NCI-H748 (cell line): Measurements from ENCODE around the gene PIK3R6.
A peak's percentile ranks its signal among the peaks of the same experiment; 100 is the strongest.
"Not testable (repeated sequence)": the region's sequence is repeated elsewhere in the genome, so short reads cannot be mapped to it uniquely, and the experiment has no call there.

Experiments used
- DNase-seq: peaks from one replicate; lab custom pipeline; 2025; ENCODE audit not compliant: unreplicated experiment; lab: John Stamatoyannopoulos, UW

The PIK3R6 gene

DNA sequence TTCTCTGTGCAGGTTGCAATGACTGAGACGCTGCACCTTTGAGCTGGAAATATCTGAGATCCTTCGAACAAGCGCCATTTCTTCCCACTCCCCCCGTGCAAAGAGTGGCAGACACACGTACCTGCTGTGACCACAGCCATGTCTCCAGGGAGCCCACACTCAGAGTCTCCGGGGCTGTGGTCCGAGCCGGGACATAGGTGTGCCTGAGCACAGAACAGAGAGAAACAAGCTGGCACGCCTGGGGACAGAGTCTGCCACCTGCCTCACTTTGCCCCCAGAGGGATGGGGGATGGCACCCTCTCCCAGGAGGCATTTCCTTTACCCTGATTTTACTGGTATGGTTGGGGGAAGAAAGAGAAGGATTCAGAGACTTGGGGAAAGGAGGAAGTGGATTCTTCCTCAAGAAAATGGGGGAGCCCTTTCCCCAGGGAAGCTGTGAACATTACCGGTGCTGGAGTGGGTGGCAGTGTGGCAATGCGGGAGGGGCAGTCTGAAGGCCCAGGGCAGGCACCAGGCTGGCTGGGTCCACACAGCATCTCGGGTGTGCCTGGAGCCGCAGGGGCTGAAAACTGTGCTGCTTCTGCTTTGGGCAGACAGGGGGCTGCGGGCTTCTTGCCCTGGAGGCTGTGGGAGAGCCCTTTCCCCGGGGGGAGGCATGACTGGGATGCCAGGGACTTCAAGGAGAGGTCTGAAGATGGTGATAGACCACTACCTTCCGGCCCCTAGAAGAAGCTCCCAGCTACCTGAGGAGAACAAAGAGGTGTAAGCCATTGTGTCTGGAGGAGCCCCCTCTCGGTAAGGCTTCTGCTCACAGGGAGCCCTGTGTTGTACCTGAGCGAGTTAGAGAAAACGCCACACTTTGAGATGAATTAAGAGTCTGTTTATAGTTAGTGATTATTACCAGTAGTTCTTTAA is 6.6 kb upstream of the PIK3R6 start:
- no peak for DNase-seq

DNA sequence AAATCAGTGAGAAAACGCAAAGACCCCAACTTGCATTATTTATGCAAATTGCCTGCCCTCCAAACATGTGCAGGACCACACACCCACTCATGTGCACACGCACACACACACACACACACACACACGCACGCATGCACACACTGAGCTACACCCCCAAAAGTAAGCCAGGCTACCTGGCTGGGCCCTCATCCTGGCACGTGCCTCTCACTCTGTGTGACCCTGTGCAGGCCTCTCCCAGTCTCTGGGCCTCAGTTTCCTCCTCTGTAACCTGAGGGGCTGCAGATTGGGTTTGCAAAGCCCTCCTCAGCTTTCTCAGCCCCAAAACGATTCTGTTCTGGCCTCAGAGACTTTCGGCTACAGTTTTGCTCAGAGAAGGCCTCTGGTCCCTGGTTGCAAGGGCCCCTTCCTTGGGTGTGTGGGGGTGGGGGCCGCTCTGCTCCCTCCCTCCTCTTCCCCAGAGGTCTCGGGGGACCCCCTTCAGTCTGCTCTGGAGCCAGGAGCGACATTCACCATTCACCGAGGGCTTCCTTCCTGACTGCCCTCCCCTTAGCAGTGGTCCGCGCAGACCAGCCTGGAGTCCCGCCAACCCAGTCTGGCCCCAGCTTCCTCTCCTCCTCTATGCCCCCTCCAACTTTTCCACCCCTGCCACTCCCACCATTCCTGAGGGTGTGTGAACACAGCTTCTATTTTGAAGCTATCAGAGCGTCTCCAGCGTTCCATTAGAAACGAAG is 5.4 kb upstream of the PIK3R6 start:
- DNase-seq = no peak

DNA sequence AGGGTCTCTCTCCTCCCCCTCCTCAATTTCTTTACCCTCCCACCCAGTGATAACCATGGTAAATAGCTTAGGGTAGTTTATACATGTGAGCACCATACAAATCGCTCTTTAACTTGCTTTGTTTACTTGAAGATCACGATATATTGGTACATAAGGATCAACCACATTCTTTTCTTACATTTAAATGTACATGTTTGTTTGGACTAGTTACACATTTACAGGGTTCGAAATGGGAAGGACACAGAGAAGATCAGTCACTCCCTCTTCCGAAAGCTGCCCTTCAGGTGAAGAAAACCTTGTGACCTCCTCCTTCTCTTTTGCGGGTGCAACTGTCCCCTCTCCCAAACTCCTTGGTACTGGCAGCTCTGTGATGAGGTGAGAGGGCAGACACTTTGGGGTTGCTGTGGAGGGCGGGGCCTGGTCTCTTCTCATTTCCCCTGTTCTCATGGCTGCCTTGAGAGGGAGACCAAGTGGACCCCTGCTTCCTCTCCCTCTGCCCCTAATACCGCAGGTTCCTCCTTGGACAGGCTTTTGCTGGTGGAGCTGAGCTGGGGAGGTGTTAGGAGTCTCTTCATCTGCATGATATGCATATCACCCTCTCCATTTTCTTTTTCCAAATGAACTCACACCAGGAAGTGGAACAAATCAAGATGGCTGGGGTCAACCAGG is 4.7 kb upstream of the PIK3R6 start:
- no peak for DNase-seq

DNA sequence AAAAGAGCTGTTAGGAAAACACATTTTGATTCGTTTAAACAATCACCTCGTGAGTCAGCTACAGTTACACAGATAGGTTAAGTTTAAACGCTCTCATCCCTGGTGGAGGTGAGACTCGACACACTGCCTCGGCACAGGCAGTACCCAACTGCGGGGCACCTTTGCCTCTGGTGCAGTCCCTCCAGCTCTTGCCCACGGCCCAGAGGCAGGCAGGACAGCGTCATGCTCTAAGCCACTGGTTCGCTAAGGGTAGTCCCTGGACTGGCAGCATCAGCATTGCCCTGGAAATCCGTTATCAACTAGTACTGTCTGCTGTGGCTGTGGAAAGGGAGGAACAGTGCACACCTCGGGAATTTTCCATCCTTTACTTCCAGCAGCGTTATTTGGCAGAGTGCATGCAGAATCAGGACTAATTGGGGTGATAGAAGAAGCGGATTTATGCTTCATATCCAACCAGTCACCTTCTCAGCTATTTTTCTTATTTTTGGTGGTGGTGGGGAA is 3.7 kb upstream of the PIK3R6 start:
- no peak for DNase-seq

DNA sequence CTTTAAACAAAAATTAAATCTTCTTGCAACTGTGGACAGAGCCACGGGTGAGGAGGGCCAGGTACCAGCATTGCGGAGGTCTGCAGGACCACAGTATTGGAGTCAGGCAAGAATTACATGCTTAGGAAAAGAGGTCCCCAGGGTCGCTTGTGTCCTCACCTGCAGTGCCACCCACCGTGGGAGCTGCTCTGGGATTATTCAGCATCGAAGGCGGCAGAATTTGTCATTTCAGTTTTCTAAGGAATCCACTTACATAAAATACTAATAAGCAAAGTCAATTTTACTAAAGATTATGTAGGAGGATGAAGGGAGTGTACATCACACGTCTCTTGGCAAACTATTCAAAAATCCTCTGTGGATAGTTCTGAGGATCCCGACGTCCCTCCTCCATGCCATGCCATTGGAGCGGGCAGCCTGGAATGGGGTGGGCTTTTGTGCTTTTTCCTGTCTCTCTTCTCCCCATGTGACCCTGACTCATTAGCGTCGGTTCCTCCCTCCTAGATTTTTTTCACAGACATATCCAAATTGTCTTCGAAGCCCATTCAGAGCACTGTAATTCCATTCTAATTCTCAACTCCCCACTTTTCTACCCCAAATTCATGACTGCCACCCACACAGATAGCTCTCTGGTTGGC is 3.0 kb upstream of the PIK3R6 start:
- no peak for DNase-seq

DNA sequence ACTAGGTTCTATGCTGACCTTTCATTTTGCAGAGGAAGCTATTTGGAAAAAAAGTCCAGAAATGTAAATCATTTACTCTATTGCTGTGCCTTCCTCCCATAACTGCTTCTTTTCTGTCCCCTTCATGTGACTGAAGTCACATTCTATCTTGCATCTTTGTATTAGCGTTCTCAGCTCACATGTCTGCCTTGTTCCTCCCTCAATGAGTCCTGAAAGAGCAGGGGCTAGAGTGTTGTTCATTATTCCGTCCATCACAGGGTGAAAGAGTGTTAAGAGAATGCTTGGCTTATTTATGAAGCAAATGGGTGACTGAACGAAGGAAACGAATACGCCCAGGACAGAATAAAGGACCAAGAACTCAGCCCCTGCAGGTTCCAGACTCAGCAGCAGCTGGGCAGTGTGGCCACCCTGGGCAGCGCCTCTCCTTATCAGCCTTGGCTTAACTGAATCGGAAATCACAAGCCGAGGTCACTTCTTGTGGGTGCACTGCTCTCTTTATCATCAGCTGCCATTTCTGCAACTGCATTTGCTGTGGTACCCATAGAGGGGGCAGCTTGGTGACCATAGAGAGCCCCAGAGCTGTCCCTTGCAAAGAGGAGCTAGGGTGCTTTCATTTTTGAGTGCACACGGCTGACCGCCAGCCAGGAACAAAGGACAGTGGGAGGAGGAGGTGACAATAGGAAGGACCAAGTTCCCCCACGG is 1.8 kb upstream of the PIK3R6 start:
- DNase-seq = no peak

DNA sequence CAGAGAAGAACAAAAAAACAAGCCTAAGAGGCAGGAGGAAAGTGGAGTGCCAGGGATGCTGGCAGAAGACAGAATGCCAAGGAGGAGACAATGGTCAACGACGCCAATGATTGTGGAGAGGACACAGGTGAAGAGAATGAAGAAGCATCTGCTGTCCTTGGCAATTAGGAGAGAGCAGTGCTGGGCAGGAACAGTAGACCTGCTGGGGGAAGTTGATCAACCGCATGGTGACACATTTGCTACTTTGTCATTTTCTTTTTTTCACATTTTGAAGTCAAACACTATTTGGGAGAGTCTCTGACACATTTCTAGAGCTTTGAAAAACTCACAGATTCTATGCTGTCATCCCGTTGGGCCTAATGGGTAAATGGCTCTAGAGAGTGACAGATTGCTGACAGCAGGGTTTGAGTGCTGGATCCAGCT is 1.1 kb upstream of the PIK3R6 start:
- DNase-seq = no peak

DNA sequence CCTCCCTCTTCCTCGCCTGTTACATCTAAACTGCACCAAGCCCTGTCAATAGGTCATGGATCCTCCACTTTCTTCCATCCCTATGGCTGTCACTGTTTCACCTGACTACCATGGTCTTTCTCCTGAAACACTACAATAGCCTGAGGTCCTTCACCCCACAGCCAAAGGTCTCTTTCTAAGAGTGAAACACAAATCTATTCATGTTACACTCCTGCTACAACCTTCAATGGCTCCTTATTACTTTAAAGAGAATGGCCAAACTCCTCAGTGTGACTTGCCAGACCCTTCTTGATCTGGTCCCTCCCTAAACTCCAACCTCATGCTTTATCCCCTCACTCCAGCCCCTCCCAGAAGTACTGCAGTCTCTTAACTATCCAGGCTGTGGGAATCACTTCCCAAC is 618 bp upstream of the PIK3R6 start:
- DNase-seq = no peak

DNA sequence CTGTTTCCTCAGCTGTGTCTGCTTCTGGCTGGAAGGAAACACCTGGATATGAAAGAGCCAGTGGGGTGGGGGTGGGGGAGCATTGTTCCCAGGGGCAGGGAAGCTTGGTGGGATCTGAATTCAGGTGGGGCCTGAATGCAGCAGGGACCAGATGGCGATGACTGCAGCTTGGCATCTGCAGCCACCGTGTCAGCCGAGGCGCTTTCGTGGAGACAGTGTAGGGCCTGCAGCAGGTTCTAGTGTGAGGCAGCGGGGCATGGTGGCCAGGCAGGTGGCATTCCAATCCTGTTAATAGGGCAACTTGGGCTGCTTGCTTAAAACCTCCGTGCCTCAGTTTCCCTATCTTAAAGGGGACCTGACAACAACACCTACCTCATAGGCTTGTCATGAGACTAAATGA is 1.7 kb downstream of the PIK3R6 start:
- DNase-seq = no peak

DNA sequence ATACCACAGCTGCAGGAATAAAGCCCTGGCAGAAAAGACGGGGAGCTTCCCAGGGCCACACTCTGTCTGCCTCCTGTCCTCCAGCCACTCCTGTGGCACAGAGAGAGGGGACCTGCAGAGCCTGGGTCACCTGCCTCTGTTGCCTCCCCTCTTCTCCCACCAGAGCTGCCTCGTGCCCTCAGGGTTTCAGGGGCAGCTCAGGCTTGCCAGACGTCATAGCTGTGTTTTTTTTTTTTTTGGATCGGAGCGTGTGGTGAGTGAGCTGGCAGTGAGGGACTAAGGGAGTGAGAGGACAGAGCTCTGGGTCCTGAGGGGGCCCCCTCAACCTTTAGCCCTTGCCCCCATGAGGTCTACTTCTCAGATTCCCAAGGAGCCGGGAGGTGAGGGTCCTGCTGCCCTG is 2.1 kb downstream of the PIK3R6 start:
- DNase-seq = no peak

DNA sequence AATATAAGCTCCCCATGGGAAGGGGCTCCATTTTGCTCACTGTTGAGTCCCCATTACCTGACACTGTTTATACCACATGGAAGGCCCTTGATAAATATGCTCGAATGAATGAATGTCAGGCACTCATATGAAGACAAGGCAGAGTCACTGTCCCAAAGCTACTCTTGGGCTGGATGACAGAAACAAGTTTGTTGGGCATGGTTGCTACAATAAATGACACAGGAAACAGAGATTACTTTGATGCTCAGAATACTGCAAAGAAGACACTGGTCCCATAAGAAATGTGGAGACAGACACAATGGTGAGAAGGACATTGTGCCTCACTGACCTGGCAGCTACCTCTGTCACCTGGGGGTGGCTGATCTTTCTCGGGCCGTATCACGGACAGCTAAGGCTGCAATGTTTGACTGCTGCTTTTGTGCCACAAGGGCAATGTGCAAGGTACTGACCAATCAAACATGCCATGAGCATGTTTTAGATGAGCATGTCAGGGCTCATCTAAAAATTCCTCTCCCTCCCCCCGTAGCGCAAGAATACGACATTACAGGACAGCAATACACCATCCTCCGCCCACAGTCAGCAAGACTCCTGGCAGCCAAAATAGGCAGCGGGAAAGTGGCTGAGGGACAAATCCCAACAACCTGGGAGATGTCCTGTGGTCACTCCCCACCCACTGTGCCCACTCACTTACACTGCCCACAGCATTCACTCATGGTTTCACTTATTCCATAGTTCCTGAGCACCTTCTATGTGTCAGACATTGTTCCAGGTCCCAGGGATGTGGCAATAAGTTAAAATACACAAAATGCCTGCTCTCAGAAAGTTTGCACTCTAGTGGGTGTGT is 5.0 kb downstream of the PIK3R6 start:
- DNase-seq = no peak

DNA sequence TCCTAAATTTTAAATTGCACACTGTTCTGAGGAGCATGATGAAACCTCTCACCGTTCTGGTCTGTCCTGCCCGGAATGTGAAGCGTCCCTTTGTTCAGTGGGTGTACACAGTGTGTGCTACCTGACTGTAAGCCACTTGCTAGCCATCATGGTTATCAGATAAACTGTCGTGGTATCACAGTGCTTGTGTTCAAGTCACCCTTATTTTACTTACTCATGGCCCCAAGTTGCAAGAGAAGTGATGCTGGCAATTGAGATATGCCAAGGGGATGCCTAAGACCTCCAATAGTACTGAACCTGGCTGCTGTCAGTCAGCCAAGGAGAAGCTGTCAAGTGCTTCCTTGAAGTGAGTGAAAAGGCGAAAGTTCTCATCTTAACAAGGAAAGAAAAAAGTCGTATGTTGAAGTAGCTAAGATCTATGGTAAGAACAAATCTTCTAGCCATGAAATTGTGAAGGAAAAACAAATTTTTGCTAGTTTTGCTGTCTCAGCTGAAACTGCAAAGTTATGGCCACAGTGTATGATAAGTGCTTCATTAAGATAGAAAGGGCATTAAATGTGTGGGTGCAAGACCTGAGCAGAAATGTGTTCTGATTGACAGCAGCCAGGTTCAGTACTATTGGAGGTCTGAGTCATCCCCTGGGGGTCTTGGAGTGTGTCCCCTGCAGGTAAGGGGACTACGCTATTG is 5.8 kb downstream of the PIK3R6 start:
- no peak for DNase-seq

DNA sequence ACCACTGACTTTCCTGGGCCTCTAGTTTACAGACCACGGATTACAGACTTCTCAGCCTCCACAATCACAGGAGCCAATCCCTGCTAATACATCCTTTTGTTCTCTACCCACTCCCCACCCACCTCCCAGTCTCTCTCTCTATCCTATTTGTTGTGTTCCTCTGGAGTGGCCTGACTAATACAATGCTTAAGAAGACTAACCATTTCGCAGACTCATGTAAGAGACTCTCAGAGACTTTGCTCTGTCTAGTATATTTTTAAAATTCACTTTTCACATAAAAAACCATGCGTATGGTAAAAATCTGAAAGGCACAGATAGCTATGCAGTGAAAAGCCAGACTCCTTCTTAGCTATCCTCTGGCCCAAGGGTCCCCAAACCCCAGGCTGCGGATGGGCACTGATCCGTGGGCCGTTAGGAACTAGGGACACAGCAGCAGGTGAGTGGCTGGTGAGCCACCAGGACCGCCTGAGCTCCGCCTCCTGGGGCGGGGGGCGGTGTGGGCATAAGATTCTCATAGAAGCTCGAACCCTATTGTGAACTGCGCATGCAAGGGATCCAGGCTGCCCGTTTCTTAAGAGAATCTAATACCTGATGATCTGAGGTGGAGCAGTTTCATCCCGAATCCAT is 7.6 kb downstream of the PIK3R6 start:
- DNase-seq = no peak

DNA sequence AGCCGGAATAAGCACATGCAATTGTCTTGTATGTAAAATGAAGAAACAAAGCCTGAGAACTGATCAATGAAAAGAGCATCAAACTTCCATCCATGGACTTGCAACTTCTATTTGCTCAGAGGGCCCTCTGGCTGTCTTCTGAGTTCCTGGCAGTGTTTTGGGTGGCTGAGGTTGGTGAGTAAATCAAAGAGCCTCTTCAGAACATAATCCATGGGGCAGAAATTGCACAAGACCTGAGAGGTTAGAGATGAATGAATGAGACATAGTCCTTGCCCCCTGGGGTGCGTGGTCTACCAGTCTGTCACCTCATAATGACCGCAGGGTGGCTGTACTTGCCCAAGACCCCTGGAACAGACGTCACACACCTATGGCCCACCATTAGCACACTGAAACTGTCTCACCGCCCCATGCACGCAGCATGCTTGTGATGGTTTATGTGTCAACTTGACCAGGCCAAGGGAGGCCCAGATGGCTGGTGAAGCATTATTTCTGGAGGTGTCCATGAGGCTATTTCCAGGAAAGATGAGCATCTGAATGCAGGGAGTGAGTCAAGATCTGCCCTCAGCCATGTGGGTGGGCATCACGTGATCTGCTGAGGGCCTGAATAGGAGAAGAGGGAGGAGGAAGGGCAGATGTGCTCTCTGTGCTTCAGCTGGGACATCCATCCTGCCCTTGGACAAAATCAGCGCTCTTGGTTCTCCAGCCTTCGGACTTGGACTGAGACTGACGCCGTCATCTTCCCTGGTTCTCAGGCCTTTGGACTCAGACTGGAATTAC is 8.3 kb downstream of the PIK3R6 start:
- no peak for DNase-seq

DNA sequence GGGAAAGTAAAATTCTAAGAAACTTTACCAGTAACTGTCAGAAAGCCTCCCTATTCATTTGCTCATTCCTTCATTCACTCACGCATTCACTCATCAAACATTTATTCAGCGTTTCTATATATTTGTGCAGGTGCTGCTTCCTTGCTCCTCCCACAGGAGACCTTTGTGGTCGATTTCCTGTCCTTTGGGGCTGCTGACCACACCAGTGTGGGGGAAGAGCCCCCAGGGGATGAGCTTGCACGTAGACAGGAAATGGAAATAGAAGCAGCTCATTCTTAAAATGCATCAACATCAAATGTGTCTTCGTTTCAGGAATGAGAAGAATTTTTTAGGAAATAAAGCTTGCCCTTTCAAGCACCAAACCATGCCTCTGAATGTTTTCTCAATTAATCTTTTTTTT is 9.6 kb downstream of the PIK3R6 start:
- DNase-seq = peak; percentile 85

DNA sequence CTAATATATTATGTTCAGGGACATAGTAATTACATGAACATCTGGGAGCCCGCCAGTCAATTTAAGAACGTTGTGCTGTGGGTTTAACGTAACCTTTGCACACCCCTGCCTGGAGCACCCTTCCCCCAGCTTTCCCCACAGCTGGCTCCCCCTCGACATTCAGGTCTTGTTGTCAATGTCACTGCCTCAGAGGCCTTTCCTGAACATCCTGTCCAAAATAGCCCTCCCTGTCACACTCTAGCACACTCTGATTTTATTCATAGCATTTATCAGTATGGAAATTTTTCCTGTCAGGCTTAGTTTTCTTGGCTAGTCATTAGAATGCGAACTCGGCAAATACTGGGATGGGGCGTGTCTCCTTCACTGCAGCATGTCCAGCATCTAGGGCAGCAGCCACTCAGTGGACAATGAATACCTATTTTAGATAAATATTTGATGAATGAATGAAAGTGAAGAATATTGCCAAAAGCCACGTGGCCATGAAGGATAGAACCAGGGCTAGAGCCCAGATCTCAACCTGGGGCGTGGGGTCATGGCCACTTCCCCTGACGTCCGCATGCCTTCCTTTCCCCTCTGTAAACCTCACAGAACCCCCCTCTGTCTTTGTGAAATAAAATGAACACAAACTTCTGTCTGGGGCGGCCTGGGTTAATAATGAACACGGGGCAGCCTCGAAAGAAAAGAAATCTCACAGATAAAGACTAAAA is 10.5 kb downstream of the PIK3R6 start:
- peak; percentile 76 for DNase-seq

DNA sequence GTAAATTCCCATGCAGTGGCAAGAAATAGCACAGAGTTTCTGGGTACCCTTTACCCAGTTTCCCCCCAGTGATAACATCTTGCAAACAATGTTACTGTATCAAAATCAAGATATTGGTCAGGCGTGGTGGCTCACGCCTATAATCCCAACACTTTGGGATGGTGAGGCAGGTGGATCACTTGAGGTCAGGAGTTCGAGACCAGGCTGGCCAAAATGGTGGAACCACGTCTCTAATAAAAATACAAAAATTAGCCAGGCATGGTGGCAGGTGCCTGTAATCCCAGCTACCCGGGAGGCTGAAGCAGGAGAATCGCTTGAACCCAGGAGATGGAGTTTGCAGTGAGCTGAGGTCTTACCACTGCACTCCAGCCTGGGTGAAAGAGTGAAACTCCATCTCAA is 11.3 kb downstream of the PIK3R6 start:
- not testable (repeated sequence) for DNase-seq
